IMR-90 (cell line): ENCODE results near the gene THAP10.
"Not testable (repeated sequence)": the region's sequence is repeated elsewhere in the genome, so short reads cannot be mapped to it uniquely, and the experiment has no call there.

Experiments
- BHLHE40 ChIP-seq: fragments of 150-350 bp; IDR thresholded peaks from 2 replicates; pipeline ENCODE4 v1.6.1; 2016; ENCODE audit warnings: mild to moderate bottlenecking, low read depth, low read length
- CEBPB ChIP-seq: IDR thresholded peaks from 2 replicates; pipeline ENCODE4 v1.6.1; 2012; ENCODE audit warnings: low read depth, low read length, improper control_type of control experiment
- CTCF ChIP-seq: conservative IDR thresholded peaks from 2 replicates; pipeline ENCODE4 v1.5.1; 2012; ENCODE audit warnings: mild to moderate bottlenecking, low read depth, low read length, improper control_type of control experiment
- FOS ChIP-seq: fragments of 150-350 bp; IDR thresholded peaks from 2 replicates; pipeline ENCODE4 v1.6.1; 2016; ENCODE audit warnings: low read depth, low read length
- MAFK ChIP-seq: IDR thresholded peaks from 2 replicates; pipeline ENCODE4 v1.6.1; 2012; ENCODE audit warnings: low read depth, low read length, improper control_type of control experiment
- MAZ ChIP-seq: IDR thresholded peaks from 2 replicates; pipeline ENCODE4 v1.6.1; 2012; ENCODE audit warnings: low read depth, mild to moderate bottlenecking, low read length, improper control_type of control experiment, moderate library complexity, borderline replicate concordance
- MXI1 ChIP-seq: IDR thresholded peaks from 2 replicates; pipeline ENCODE4 v1.6.1; 2012; ENCODE audit warnings: low read depth, mild to moderate bottlenecking, low read length, moderate library complexity, borderline replicate concordance
- NFE2L2 ChIP-seq: fragments of 150-350 bp; IDR thresholded peaks from 2 replicates; pipeline ENCODE4 v1.6.1; 2016; ENCODE audit warnings: low read depth, mild to moderate bottlenecking, low read length
- POLR2A ChIP-seq: IDR thresholded peaks from 2 replicates; pipeline ENCODE4 v1.6.1; 2012; ENCODE audit warnings: mild to moderate bottlenecking, low read depth, low read length
- RAD21 ChIP-seq: IDR thresholded peaks from 2 replicates; pipeline ENCODE4 v1.6.1; 2012; ENCODE audit warnings: low read length, improper control_type of control experiment
- RCOR1 ChIP-seq: IDR thresholded peaks from 2 replicates; pipeline ENCODE4 v1.6.1; 2012; ENCODE audit warnings: mild to moderate bottlenecking, low read length, improper control_type of control experiment; ENCODE audit not compliant: insufficient replicate concordance
- RFX5 ChIP-seq: IDR thresholded peaks from 2 replicates; pipeline ENCODE4 v1.8.0; 2012; ENCODE audit warnings: low read depth, mild to moderate bottlenecking, low read length, moderate library complexity
- SMC3 ChIP-seq: fragments of 150-350 bp; IDR thresholded peaks from 2 replicates; pipeline ENCODE4 v1.6.1; 2016; ENCODE audit warnings: low read depth, mild to moderate bottlenecking, antibody characterized with exemption, low read length, moderate library complexity
- USF2 ChIP-seq: fragments of 150-350 bp; IDR thresholded peaks from 2 replicates; pipeline ENCODE4 v1.6.1; 2017; ENCODE audit warnings: mild to moderate bottlenecking, antibody characterized with exemption, low read length, low read depth

- TF ChIP-seq NFE2L2, POLR2A, CTCF, CEBPB, USF2, MAZ, RFX5, BHLHE40, RAD21, FOS, MAFK, RCOR1, SMC3, MXI1: not testable (repeated sequence)
These were observed 33.5 kb downstream of the THAP10 start for GRCh38 chr15:70858614-70859321.
